GM21576 (cell line): Measurements from ENCODE around the gene MINDY2.
"Not testable (repeated sequence)": the region's sequence is repeated elsewhere in the genome, so short reads cannot be mapped to it uniquely, and the experiment has no call there.

Source experiments
- ATAC-seq: cut with Tn5 transposase; IDR thresholded peaks from one replicate; pipeline ENCODE4 v1.9.1; 2021; ENCODE audit warnings: mild to moderate bottlenecking, moderate library complexity; ENCODE audit not compliant: unreplicated experiment

MINDY2 gene

GRCh38 chr15:58749532-58750337 lies 21.4 kb upstream of the MINDY2 start, which contains the start of gene ADAM10:
ADAM10 (minus strand) TSS chr15:58749707; CDS start chr15:58749534, 173 bp downstream.
- ATAC-seq = peak; percentile 83

DNA sequence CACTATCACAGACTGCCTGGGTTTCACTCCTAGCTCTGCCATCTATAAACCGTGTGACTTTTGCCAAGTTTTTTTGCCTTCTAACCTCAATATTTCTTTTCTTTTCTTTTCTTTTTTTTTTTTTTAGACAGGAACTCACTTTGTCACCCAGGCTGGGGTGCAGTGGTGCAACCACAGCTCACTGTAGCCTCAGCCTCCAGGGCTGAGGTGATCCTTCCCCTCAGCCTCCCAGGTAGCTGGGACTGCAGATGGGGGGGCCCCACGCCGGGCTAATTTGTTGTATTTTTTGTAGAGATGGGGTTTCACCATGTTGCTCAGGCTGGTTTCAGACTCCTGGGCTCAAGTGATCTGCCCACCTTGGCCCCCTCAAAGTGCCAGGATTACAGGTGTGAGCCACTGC lies 18.4 kb upstream of the MINDY2 start:
- ATAC-seq = no peak

DNA sequence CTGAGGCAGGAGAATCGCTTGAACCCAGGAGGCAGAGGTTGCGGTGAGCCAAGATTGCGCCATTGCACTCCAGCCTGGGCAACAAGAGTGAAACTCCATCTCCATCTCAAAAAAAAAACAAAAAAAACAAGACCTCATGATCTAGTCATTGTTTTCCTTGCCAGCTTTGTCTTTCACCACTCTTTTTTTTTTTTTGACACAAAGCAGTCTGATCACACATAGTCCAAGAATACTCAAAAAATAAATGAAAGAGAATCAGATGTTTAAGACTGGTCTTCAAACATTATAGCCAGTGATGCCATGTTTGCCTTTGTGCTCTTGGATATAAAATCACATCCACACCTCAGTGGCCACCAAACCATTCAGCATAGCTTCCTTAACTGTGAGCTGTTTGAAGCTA lies 15.8 kb upstream of the MINDY2 start:
- no peak for ATAC-seq

GRCh38 chr15:58755956-58756355 lies 15.1 kb upstream of the MINDY2 start:
- no peak for ATAC-seq

- no peak for ATAC-seq
Observed at GRCh38 chr15:58758141-58758540, 13.0 kb upstream of the MINDY2 start.

DNA sequence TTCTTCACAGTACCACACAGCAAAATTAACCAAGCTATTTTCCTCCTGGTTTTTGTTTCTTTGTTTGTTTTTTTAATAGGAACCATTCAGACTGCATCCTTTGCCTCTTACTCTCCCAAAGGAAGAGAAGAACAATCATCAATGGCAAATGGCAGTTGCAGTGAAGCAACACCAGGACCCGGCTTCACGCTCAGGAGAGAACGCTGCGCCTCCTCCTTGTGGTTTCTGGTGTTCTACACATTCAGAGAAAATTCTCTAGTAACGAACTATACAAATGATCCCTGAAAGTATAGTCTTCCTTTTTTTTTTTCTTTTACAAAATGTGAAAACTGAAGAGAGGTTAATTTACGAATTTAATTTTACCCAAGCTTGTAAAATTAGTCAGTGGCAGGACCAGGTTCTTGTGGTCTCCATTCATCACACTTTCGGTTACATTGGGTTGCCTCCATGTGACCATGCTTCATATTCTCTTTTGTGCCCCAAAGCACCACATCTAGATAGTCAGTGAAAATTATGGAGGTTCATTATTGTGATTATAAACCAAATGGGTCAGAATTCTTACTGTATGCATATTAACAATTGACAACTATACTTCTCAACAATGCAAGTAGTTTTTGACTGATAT lies 10.6 kb upstream of the MINDY2 start:
- ATAC-seq = no peak

DNA sequence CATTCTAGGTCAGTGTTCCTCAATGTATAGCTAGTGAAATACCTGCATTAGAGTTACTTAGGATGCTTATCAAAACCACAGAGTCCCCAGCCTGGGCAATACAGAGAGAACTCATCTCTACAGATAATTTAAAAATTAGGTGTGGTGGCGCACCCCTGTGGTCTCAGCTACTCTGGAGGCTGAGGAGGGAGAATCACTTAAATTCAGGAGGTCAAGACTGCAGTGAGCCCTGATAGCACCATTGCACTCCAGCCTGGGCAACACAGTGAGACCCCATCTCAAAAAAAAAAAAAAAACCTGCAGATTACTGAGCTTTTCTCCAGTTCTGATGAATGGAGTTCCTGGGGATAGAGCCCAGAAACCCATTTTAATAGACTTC lies 10.1 kb upstream of the MINDY2 start:
- ATAC-seq = no peak

DNA sequence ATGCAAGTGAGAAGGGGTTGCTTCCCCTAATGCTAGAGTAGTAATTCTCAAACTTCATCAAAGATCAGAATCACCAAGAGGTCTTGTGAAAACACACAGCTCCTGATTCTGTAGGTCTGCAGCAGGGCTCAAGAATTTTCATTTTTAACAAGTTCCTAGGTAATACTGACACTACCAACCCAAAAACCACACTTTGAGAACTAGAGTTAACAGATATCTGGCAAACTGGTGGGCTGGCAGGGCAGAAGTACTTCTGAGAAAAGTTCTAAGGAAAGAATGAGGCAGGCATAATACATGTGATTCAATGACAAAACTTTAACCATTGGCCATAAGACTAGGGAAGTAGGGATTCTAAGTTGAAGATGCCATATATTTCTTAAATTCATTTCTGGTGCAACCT lies 8.8 kb upstream of the MINDY2 start:
- ATAC-seq = no peak

- ATAC-seq = no peak
Observed at GRCh38 chr15:58762731-58763130, 8.4 kb upstream of the MINDY2 start.

DNA sequence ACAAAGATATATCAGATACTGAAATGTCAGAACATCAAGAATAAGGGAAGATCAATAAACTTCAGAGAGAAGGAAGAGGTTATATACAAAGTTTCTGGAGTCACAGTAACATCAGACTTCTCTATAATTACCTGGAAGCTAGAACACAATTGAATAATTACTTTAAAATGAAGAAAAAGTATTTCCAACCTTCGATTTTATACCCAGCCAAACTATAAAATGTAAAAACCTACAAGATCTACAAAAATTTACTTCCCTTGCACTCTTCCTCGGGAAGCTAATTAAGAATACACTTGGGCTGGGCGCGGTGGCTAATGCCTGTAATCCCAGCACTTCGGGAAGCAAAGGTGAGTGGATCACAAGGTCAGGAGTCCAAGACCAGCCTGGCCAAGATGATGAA lies 6.6 kb upstream of the MINDY2 start:
- no peak for ATAC-seq

DNA sequence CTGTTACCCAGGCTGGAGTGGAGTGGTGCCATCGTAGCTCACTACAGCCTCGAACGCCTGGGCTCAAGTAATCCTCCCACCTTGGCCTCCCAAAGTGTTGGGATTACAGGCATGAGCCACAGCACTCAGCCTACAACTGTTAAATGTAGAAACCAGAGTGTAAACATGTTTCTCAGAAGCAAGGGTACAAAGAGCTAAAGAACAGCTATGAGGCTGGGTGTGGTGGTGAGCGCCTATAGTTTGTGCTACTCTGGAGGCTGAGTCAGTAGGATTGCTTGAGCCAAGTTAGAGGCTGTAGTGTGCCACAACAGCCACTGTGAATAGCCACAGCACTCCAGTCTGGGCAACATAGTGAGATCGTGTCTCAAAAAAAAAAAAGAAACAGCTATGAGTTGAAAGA lies 4.8 kb upstream of the MINDY2 start:
- ATAC-seq = no peak

- ATAC-seq = not testable (repeated sequence)
Observed at GRCh38 chr15:58768601-58769004, 2.5 kb upstream of the MINDY2 start.

DNA sequence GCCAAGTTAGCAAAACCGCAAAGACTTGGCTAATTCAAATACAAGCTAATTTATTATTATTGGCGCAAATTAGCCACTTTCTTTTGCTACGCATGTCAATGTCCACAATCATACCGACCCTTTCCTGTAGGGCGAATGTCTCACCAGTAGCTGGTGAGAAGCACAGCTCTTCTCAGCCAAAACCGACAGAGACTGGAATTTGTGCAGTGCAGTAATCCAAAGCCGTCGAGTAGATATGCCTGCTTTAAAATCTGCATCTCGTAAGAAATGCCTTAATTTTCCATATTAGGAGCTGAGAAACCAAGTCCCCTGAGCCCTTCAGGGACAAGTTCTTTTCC lies 614 bp upstream of the MINDY2 start:
- no peak for ATAC-seq

- ATAC-seq = peak; percentile 4
Observed at GRCh38 chr15:58771621-58772250, 634 bp downstream of the MINDY2 start.

- ATAC-seq = no peak
Observed at GRCh38 chr15:58773024-58773423, 1.9 kb downstream of the MINDY2 start.

GRCh38 chr15:58775402-58775801 lies 4.3 kb downstream of the MINDY2 start:
- no peak for ATAC-seq

DNA sequence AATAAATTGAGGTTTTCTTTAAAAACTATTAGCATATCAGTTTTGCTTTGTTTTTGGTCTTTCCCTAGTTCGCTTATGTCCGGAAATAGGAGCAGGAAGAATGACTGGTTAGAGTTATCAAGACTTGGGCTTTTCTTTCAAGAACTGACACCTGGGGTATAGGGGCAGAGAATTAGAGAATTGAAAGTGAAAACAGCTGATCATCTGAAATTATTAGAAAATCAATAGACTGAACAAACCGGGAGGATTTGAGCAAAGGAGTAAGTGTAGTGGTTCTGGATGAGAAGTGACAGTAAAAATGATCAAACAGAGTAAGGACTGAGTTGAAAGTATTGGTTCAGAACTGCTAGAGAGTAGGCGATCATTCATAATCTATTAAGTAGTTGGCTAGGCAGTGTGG lies 6.0 kb downstream of the MINDY2 start:
- ATAC-seq = no peak

GRCh38 chr15:58779554-58779953 lies 8.5 kb downstream of the MINDY2 start:
- ATAC-seq = no peak

DNA sequence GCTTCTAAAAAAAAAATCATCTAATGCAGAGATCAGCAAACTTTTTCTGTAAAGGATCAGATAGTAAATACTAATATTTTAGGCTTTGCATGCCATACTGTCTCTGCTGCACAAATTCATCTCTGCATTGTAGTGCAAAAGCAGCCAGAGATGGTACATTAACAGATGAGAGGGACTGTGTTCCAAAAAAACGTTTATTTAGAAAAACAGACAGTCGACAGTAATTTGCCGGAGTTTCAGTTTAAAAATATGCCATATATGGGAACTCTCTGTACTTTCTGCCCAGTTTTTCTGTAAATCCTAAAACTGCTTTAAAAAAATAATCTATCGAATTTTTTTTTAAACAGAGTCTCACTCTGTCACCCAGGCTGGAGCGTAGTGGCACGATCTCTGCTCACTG lies 14.3 kb downstream of the MINDY2 start:
- no peak for ATAC-seq

- no peak for ATAC-seq
Observed at GRCh38 chr15:58788056-58788710, 17.1 kb downstream of the MINDY2 start.

GRCh38 chr15:58793862-58794261 lies 22.8 kb downstream of the MINDY2 start:
- ATAC-seq = no peak

GRCh38 chr15:58795825-58796224 lies 24.7 kb downstream of the MINDY2 start:
- no peak for ATAC-seq
